Stimulated activated CD4-positive, alpha-beta T cell treated with anti-CD3 and anti-CD28 coated beads, Interleukin-1b, Interleukin-23, amount 100 ng/mL, for 4 hours (primary cell): ENCODE data around the gene IQGAP3.
A peak's percentile ranks its signal among the peaks of the same experiment; 100 is the strongest.

Experiments used
- DNase-seq, 2 donors: peaks; one replicate each; pipeline ENCODE4 v3.0.0-alpha.2; 2020; ENCODE audit warnings: low read depth in 2 of 2

Gene IQGAP3

GRCh38 chr1:156480411-156481192, 91.8 kb downstream of the IQGAP3 start:
- peak; percentile 62 to 76 for DNase-seq

DNA sequence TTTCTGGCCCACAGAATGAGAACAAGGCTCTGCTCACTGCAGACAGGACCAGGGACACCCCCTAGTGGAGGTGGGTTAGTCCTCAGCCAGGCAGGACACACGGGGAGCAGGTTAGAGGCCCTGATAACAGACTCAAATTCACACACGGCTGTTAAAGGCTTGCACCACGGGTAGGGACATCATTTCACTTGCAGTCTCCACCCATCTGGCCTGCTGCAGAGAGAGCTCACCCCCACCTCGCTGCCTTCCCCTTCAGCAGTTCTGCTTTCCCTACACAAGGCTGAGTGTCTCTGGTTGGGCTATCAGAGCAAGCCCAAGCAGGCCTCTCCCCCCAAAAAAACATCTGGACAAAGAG, 92.4 kb downstream of the IQGAP3 start:
- no peak for DNase-seq

GRCh38 chr1:156479093-156480015, 93.0 kb downstream of the IQGAP3 start:
- DNase-seq: no peak

DNA sequence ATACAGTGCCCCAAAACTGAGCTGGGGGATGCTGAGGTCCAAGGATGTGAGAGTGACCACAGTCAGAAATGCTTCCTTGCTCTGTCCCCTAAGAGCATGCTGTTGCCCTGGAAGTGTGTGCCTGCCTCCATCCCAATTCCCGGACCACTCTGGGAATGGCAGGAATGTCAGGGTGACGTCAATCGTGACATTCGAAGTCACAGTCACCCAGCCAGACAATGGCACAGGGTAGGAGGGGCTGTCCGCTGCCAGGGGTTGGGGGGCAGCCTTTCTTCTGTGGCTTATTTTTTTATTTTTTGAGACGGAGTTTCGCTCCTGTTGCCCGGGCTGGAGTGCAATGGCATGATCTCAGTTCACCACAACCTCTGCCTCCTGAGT, 94.1 kb downstream of the IQGAP3 start:
- no peak for DNase-seq

DNA sequence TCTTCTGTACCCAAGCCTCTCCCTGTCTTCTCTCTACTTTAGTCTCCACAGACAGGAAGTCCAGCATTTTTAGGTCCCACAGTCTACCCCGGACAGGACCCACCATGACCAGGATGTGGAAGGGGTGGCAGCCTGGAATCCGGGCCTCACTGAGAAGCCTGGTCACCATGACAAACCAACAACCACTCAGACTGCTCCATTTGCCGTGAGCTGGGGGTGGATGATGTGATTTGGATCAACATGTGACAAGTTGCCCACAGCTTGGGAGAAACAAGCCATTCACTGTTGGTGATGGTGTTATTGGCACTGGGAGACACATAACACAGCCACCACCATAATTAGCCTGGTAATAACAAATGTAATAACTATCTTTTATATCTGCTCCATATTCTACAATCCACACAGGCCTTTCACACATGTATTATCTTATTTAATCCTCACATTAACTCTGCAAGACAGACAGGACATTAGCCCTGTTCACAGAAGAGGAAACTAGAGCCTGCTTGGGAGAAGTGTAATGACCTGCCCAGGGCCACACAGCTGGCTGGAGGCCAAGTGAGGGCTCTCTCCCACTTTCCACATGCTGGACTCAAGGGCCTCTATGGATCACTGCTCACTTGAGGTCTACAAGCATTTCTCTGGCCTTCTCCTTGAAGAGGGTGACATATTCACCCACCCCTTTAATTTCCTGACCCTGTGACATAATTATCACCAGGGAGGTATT, 94.7 kb downstream of the IQGAP3 start:
- no peak for DNase-seq

- no peak for DNase-seq
Measured at GRCh38 chr1:156476501-156477298, 95.7 kb downstream of the IQGAP3 start.

DNA sequence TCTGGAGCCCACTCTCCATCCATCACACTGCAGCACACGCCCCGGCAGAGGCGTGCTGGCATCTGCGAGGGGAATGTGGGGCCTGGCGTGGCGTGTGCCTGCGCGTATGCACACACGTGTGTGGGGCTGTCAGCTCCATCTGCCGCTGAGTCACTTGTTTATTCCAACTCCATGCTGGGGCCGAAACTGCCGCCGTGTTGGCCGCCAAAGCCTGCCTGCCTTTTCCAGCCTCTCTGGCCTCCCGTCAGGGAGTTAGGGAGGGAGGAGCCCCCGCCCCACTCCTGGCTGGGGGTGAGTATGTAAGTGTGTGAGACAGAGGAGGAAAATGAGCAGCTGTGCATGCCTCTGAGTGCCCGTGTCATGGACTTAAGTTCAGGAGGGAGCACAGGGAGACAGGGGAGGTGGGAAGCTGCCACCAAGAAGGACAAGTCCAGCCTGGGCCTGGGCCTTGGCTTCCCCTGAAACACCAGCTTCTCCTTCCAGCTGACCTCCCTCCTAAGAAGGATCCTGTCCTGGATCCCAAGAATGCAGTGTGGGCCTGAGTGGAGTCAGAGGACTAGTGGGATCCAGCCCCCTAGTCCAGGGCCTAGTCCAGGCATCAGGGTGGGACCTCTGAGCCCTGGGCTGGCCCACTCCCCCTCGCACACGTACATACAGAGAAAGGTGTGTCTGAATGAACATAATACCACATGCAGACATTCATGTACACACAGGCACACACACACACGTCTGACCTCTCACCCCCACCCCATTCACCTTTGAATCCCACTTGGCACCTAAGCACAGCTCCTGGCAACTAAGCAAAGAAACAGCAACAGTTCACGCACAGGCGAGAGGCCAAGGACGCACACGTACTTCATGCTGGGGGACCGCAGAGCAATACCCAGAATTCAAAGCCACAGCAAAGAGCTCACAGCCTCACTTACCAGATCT, 96.5 kb downstream of the IQGAP3 start:
- no peak for DNase-seq
